Measurements from ENCODE around the gene NRG2.

DNA sequence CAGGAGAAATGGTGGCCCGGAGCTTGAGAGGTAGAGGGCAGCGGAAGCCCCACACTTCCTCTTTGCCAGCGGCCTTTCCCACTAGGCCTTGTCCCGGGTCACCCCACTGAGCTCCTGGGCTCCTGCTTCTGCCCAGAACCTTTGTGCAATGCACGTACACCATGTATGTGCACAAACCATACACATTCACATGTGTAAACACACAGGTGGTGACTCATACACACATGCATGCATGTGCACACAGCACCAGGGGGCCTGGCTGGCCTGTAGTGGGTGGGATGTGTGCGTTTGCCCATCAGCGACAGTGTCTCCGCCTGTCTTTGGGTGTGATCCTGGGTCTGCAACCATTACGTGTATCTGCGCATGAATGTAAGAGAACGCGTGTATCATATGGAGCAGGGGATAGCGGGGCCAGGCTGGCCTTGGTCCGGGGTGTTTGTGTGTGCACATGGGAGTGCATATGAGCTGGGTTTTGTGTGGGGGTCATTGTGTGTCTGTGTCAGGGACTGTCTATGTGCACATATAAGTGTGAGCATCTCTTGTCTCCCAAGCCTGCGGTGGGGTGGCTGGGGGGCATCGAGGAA lies 203.8 kb downstream of the NRG2 start:
- TF ChIP-seq, protein P1, sequence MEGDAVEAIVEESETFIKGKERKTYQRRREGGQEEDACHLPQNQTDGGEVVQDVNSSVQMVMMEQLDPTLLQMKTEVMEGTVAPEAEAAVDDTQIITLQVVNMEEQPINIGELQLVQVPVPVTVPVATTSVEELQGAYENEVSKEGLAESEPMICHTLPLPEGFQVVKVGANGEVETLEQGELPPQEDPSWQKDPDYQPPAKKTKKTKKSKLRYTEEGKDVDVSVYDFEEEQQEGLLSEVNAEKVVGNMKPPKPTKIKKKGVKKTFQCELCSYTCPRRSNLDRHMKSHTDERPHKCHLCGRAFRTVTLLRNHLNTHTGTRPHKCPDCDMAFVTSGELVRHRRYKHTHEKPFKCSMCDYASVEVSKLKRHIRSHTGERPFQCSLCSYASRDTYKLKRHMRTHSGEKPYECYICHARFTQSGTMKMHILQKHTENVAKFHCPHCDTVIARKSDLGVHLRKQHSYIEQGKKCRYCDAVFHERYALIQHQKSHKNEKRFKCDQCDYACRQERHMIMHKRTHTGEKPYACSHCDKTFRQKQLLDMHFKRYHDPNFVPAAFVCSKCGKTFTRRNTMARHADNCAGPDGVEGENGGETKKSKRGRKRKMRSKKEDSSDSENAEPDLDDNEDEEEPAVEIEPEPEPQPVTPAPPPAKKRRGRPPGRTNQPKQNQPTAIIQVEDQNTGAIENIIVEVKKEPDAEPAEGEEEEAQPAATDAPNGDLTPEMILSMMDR (IDR thresholded peaks at IDR 0.05), result no peak
- TF ChIP-seq POLR2A (IDR thresholded peaks at IDR 0.05), result no peak

Measured in esophagus squamous epithelium (tissue), 4 donors.